HUES64 (cell line): ENCODE measurements around the gene CDY1B. TPM values are rescaled to one million over a fixed set of nuclear protein-coding genes. Genes with fewer than 3 reads are reported as not detected.
"Not testable (repeated sequence)": the region's sequence is repeated elsewhere in the genome, so short reads cannot be mapped to it uniquely, and the experiment has no call there.

Experiments used
- H3K27ac ChIP-seq: 2 replicates; pipeline ENCODE4 v1.7.0; 2013; ENCODE audit warnings: low read depth, low read length, inconsistent platforms
- H3K27me3 ChIP-seq: 2 replicates; pipeline ENCODE4 v1.6.1; 2013; ENCODE audit warnings: mild to moderate bottlenecking, low read length; ENCODE audit not compliant: insufficient read depth
- H3K36me3 ChIP-seq: 2 replicates; pipeline ENCODE4 v1.6.1; 2013; ENCODE audit warnings: mild to moderate bottlenecking, low read length; ENCODE audit not compliant: insufficient read depth
- H3K4me1 ChIP-seq: 2 replicates; pipeline ENCODE4 v1.6.1; 2013; ENCODE audit warnings: mild to moderate bottlenecking, low read length, moderate library complexity; ENCODE audit not compliant: insufficient read depth
- H3K4me3 ChIP-seq: 2 replicates; pipeline ENCODE4 v1.5.1; 2013; ENCODE audit warnings: mild to moderate bottlenecking, low read length, moderate library complexity
- H3K9ac ChIP-seq: 2 replicates; pipeline ENCODE4 v1.6.1; 2013; ENCODE audit warnings: mild to moderate bottlenecking, low read depth, low read length
- H3K9me3 ChIP-seq: 2 replicates; pipeline ENCODE4 v1.6.1; 2013; ENCODE audit warnings: low read depth, low read length; ENCODE audit not compliant: insufficient read depth
- WGBS: fragments of 150-250, 120-280 bp; methylation state at CpG from one replicate; pipeline ENCODE4 v1.1.7; 2013; ENCODE audit warnings: missing lambda C conversion rate; 5-methylcytosine and 5-hydroxymethylcytosine counted together
- polyA plus RNA-seq, 2 experiments: library from polyadenylated mRNA; stranded (reverse); fragments of 50-300 nt; gene quantifications; one replicate each; pipeline ENCODE4 v1.2.3, GENCODE V29; 2013

Gene CDY1B
- polyA plus RNA-seq (2013, experiment 1 of 2) = not detected
- not detected for polyA plus RNA-seq (2013, experiment 2 of 2)

- H3K9me3 ChIP-seq, H3K27me3 ChIP-seq, H3K4me3 ChIP-seq, H3K36me3 ChIP-seq, H3K4me1 ChIP-seq, H3K27ac ChIP-seq, H3K9ac ChIP-seq: not testable (repeated sequence)
- no CpG with 5 or more reads among the region's 2 CpGs for WGBS
These were observed at the start of gene CDY1B for GRCh38 chrY:24047919-24048318. TSS of gene CDY1B (minus strand) at chrY:24048019. CDS start at chrY:24047688, 331 bp downstream.

- not testable (repeated sequence) for H3K4me1 ChIP-seq, H3K9me3 ChIP-seq, H3K9ac ChIP-seq, H3K4me3 ChIP-seq, H3K27ac ChIP-seq, H3K36me3 ChIP-seq, H3K27me3 ChIP-seq
These were observed 1.7 kb upstream of the CDY1B start for GRCh38 chrY:24049525-24049924.

GRCh38 chrY:24043209-24043608 lies 4.6 kb downstream of the CDY1B start:
- H3K27ac ChIP-seq, H3K36me3 ChIP-seq, H3K9me3 ChIP-seq, H3K27me3 ChIP-seq, H3K4me3 ChIP-seq, H3K9ac ChIP-seq, H3K4me1 ChIP-seq: not testable (repeated sequence)
- WGBS = no CpG with 5 or more reads among the region's 3 CpGs

- not testable (repeated sequence) for H3K27ac ChIP-seq, H3K9ac ChIP-seq, H3K4me1 ChIP-seq, H3K27me3 ChIP-seq, H3K36me3 ChIP-seq, H3K4me3 ChIP-seq, H3K9me3 ChIP-seq
- no CpG with 5 or more reads among the region's 4 CpGs for WGBS
These were observed 8.7 kb downstream of the CDY1B start for GRCh38 chrY:24039008-24039718.

GRCh38 chrY:24026212-24027103 lies 21.4 kb downstream of the CDY1B start:
- not testable (repeated sequence) for H3K27ac ChIP-seq, H3K9ac ChIP-seq, H3K4me1 ChIP-seq, H3K27me3 ChIP-seq, H3K4me3 ChIP-seq, H3K36me3 ChIP-seq, H3K9me3 ChIP-seq
- no CpG with 5 or more reads among the region's 9 CpGs for WGBS
